Body of pancreas (tissue), 4 donors: ENCODE data around the gene SARNP. TPM values are rescaled to one million over a fixed set of nuclear protein-coding genes. Genes with fewer than 3 reads are reported as not detected.

Source experiments
- ATAC-seq: fragments of 150-250 bp; one replicate; pipeline ENCODE4 v1.9.1; 2016
- DNase-seq, 4 donors: peaks; one replicate each; pipeline ENCODE4 v3.0.0-alpha.2; 2019
- H3K27ac ChIP-seq, 4 donors: fragments of 200-600 bp; sonication (generic); 1 replicate in 3 of 4; 2 replicates in 1 of 4; pipeline versions ENCODE4 v1.5.1 to v1.6.1; 2016 to 2019; ENCODE audit warnings: mild to moderate bottlenecking in 1 of 4, mixed read lengths in 1 of 4, moderate library complexity in 1 of 4
- H3K27me3 ChIP-seq, 2 donors: fragments of 200-600 bp; sonication (generic); one replicate each; pipeline ENCODE4 v1.6.0; 2016; ENCODE audit warnings: mild to moderate bottlenecking in 1 of 2
- H3K36me3 ChIP-seq, 2 donors: fragments of 200-600 bp; sonication (generic); replicated peaks in 1 of 2; 2 replicates each; pipeline ENCODE4 v1.5.1; 2016; ENCODE audit warnings: low read depth in 2 of 2; ENCODE audit not compliant: insufficient read depth in 1 of 2
- H3K4me1 ChIP-seq: fragments of 200-600 bp; sonication (generic); one replicate; pipeline ENCODE4 v1.6.0; 2016
- H3K4me3 ChIP-seq, 2 donors: fragments of 200-600 bp; sonication (generic); 1 replicate in 1 of 2; 2 replicates in 1 of 2; pipeline ENCODE4 v1.5.1; 2016 to 2019
- H3K9me3 ChIP-seq, 3 donors: fragments of 200-600 bp; sonication (generic); 1 replicate in 2 of 3; 2 replicates in 1 of 3; pipeline ENCODE4 v1.5.1; 2016
- POLR2A ChIP-seq, 3 donors: fragments of 450-650 bp; IDR thresholded peaks; one replicate each; pipeline ENCODE4 v1.6.1; 2016; ENCODE audit warnings: antibody characterized with exemption in 3 of 3, mild to moderate bottlenecking in 2 of 3
- WGBS, 2 donors: methylation state at CpG; one replicate each; pipeline ENCODE4 v1.1.5; 2017; 5-methylcytosine and 5-hydroxymethylcytosine counted together
- intact Hi-C: fragments of 100-400 bp; cut with DNase I; formaldehyde crosslinking; loops from one replicate; pipeline ENCODE4 v1.15.1; 2023
- total RNA-seq, 2 donors: library from RNA; depleted of rRNA; stranded (reverse); fragments of >200 nt; gene quantifications; one replicate each; pipeline ENCODE4 v1.1.0, GENCODE V29; 2016
- TF ChIP-seq, protein P1 (sequence below), 7 experiments: fragments of 450-650 bp in 4 of 7; fragments of 200-600 bp in 3 of 7; sonication (generic) in 3 of 7; IDR thresholded peaks; one replicate each; pipeline ENCODE4 v1.5.1; 2016 to 2019; ENCODE audit warnings: antibody characterized with exemption in 7 of 7

Gene SARNP
- total RNA-seq, 2 donors from 2014 or later, result 23.1 to 51.7 TPM

DNA sequence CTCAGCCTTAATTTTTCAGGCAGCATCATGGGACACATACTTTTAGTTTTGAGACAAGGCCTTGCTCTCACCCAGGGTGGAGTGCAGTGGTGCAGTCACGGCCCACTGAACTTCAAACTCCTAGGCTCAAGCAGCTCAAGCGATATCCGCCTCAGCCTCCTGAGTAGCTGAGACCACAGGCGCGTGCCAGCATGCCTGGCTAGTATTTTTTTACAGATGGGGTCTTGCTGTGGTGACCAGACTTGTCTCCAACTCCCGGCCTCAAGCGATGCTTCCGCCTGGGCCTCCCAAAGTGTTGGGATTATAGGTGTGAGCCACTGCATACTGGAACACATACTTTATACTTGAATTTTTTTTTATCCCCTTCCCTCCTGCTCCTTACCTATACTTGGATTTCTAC, 94.6 kb downstream of the SARNP start:
- Histone ChIP-seq H3K9me3 (no peaks in the 10 kb centered on the region), H3K4me1 (peaks cover 81% of the 10 kb centered on the region), H3K36me3 (peaks cover 0 to 7% of the 10 kb centered on the region in 2 donors), H3K4me3 (no peak overlapping the region), H3K27ac (peak overlapping the region in 1 of 4 donors; percentile 5), H3K27me3 (no peaks in the 10 kb centered on the region)
- intact Hi-C loops, result no loop called here
- WGBS, 2 donors, result 90 to 95% methylated on average over 8 of the region's 8 CpGs
- TF ChIP-seq, protein P1, sequence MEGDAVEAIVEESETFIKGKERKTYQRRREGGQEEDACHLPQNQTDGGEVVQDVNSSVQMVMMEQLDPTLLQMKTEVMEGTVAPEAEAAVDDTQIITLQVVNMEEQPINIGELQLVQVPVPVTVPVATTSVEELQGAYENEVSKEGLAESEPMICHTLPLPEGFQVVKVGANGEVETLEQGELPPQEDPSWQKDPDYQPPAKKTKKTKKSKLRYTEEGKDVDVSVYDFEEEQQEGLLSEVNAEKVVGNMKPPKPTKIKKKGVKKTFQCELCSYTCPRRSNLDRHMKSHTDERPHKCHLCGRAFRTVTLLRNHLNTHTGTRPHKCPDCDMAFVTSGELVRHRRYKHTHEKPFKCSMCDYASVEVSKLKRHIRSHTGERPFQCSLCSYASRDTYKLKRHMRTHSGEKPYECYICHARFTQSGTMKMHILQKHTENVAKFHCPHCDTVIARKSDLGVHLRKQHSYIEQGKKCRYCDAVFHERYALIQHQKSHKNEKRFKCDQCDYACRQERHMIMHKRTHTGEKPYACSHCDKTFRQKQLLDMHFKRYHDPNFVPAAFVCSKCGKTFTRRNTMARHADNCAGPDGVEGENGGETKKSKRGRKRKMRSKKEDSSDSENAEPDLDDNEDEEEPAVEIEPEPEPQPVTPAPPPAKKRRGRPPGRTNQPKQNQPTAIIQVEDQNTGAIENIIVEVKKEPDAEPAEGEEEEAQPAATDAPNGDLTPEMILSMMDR (IDR thresholded peaks at IDR 0.05), result no peak
- no peak for TF ChIP-seq POLR2A (IDR thresholded peaks at IDR 0.05)
- DNase-seq (no peak), ATAC-seq (no peak)

DNA sequence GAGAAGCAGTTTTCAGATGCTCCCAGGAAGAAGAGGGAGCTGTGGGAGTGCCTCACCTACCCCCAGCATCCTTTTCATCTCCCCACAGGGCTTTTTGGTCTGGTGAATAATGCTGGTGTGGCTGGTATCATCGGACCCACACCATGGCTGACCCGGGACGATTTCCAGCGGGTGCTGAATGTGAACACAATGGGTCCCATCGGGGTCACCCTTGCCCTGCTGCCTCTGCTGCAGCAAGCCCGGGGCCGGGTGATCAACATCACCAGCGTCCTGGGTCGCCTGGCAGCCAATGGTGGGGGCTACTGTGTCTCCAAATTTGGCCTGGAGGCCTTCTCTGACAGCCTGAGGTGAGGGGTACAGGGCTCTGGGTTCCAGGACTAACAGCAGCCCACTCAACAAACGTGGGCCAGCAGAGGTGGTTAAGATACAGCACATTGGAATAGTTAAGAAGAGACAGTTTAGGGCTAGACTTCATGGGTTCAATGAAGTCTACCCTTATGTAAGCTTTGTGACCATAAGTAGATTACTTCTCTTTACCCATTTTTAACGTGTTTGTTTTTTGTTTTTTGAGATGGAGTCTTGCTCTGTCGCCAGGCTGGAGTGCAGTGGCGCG, 95.8 kb downstream of the SARNP start:
- Histone ChIP-seq H3K9me3 (no peaks in the 10 kb centered on the region), H3K27ac (peak overlapping the region; percentile 46 to 94 (median 69)), H3K4me3 (no peak overlapping the region), H3K36me3 (peaks cover 0 to 6% of the 10 kb centered on the region in 2 donors), H3K4me1 (peaks cover 83% of the 10 kb centered on the region), H3K27me3 (no peaks in the 10 kb centered on the region)
- intact Hi-C loops, result no loop called here
- TF ChIP-seq, protein P1 (IDR thresholded peaks at IDR 0.05), result no peak
- TF ChIP-seq POLR2A (IDR thresholded peaks at IDR 0.05), result no peak
- WGBS, 2 donors, result 67 to 71% methylated on average over 5 to 14 of the region's 14 CpGs
- ATAC-seq, result no peak
- DNase-seq, result no peak

DNA sequence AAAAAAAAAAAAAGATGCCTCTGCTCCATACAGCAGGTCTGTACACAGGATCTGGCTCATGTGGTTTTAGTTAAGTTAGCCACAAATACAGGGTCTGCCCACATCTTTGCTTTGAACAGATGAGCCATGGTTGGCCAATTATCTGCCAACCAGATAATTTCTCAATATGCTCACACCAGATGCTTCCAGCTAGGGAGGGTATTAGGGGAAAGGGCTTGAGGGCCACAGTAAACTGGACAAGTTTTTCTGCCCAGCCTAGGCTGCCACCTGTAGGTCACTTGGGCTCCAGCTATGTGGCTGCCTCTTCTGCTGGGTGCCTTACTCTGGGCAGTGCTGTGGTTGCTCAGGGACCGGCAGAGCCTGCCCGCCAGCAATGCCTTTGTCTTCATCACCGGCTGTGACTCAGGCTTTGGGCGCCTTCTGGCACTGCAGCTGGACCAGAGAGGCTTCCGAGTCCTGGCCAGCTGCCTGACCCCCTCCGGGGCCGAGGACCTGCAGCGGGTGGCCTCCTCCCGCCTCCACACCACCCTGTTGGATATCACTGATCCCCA, 96.6 kb downstream of the SARNP start:
- H3K36me3 ChIP-seq, result peaks cover 0 to 1% of the 10 kb centered on the region in 2 donors
- H3K27ac ChIP-seq, result peak overlapping the region; percentile 46 to 94 (median 69)
- intact Hi-C loops, result no loop called here
- no peaks in the 10 kb centered on the region for H3K9me3 ChIP-seq
- H3K4me1 ChIP-seq, result peaks cover 80% of the 10 kb centered on the region
- no peak for TF ChIP-seq POLR2A (IDR thresholded peaks at IDR 0.05)
- TF ChIP-seq, protein P1 (IDR thresholded peaks at IDR 0.05), result peak; percentile 19 to 77 (median 63)
- peak; percentile 65 to 90 (median 79) for DNase-seq
- H3K4me3 ChIP-seq, result no peak overlapping the region
- WGBS, 2 donors, result 16% methylated on average over 9 of the region's 9 CpGs; no CpG with 5 or more reads in 1 of the 2 donors
- ATAC-seq, result peak; percentile 62
- no peaks in the 10 kb centered on the region for H3K27me3 ChIP-seq

DNA sequence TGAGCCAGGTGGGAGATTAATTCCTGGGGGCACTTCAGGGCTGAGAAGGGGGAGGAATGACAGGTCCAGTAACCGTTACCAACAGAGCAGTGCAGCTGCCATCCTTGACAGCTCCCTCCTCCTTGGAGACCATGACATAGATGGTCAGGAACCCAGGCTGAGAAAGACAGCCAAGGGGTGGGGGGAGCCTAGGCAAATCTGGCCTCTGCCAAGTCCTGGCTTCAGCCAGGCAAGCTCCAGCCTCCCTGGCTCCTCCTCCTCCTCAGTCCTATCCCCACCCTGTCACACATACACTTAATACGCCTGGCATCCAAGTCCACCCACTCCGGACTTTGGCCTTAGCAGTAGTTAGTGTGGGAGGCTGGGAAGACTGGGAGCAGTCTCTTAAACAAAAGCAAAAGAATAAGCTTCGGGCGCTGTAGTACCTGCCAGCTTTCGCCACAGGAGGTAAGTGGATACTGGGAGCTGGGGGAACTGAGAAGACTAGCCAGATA, 97.4 kb downstream of the SARNP start, which contains the start of gene RDH5:
TSS of gene RDH5 (plus strand) at position 323 of the 494 bp plus-strand sequence. CDS start 792 bp downstream, outside the sequence.
- WGBS, 2 donors, result 12 to 17% methylated on average over 5 to 6 of the region's 6 CpGs
- peaks cover 79% of the 10 kb centered on the region for H3K4me1 ChIP-seq
- peak; percentile 83 to 93 (median 92) for DNase-seq
- peak; percentile 79 for ATAC-seq
- H3K4me3 ChIP-seq, result no peak within 1 kb of the TSS
- H3K36me3 ChIP-seq, result no peaks in the 10 kb centered on the region
- no peaks in the 10 kb centered on the region for H3K27me3 ChIP-seq
- TF ChIP-seq POLR2A (IDR thresholded peaks at IDR 0.05), result peak; percentile 34 to 78 (median 71)
- TF ChIP-seq, protein P1 (IDR thresholded peaks at IDR 0.05), result peak in 1 of 7 experiments; percentile 11
- no peaks in the 10 kb centered on the region for H3K9me3 ChIP-seq
- peak within 1 kb of the TSS; percentile 64 to 94 (median 72) for H3K27ac ChIP-seq
- intact Hi-C loops, result no loop called here
